Psoas muscle (tissue), 8 donors: ENCODE measurements around the gene ST6GALNAC3. TPM values are rescaled to one million over a fixed set of nuclear protein-coding genes. Genes with fewer than 3 reads are reported as not detected.

Source experiments
- ATAC-seq, 4 donors: fragments of 200-7000 bp; cut with Tn5 transposase; one replicate each; pipeline ENCODE4 v1.9.1; 2020; ENCODE audit warnings: moderate library complexity in 3 of 4, mild to moderate bottlenecking in 2 of 4
- DNase-seq, 2 donors: peaks; one replicate each; pipeline ENCODE4 v3.0.0-alpha.2; 2020
- H3K27ac ChIP-seq: fragments of 200-600 bp; one replicate; pipeline ENCODE4 v1.8.0; 2022
- H3K27me3 ChIP-seq, 3 donors: fragments of 200-600 bp in 1 of 3; one replicate each; pipeline versions ENCODE4 v1.6.1 to v1.8.0; 2013 to 2022; ENCODE audit warnings: low read length in 2 of 3, mild to moderate bottlenecking in 2 of 3, moderate library complexity in 1 of 3; ENCODE audit not compliant: insufficient read depth in 3 of 3
- H3K36me3 ChIP-seq, 2 donors: fragments of 200-600 bp in 1 of 2; one replicate each; pipeline versions ENCODE4 v1.6.1 to v1.8.0; 2013 to 2022; ENCODE audit warnings: low read depth in 1 of 2, mild to moderate bottlenecking in 1 of 2, moderate library complexity in 1 of 2; ENCODE audit not compliant: insufficient read depth in 1 of 2
- H3K4me1 ChIP-seq: fragments of 200-600 bp; one replicate; pipeline ENCODE4 v1.8.0; 2022
- H3K4me3 ChIP-seq: fragments of 200-600 bp; one replicate; pipeline ENCODE4 v1.8.0; 2022; ENCODE audit warnings: mild to moderate bottlenecking
- H3K9me3 ChIP-seq: fragments of 200-600 bp; one replicate; pipeline ENCODE4 v1.8.0; 2022
- CTCF ChIP-seq: fragments of 200-600 bp; IDR thresholded peaks from one replicate; pipeline ENCODE4 v1.8.0; 2022; ENCODE audit warnings: antibody characterized with exemption
- WGBS, 3 donors: extraction: QIAGEN DNeasy Blood & Tissue Kit; methylation state at CpG; one replicate each; pipeline versions ENCODE4 v1.1.6 to v1.1.7; 2013; 5-methylcytosine and 5-hydroxymethylcytosine counted together
- intact Hi-C, 2 donors: fragments of 100-400 bp; cut with DNase I; formaldehyde crosslinking; loops; one replicate each; pipeline versions ENCODE4 v1.11.0 to v1.14.2; 2022
- polyA plus RNA-seq, 3 donors: library from polyadenylated mRNA; stranded (reverse); fragments of 200-250 nt; gene quantifications; one replicate each; pipeline ENCODE4 v1.2.3, GENCODE V29; 2013
- total RNA-seq, 4 donors: library from RNA; stranded (reverse); fragmentation: NEBNext Ultra II Directional in 2 of 4; extraction: Animal tissue kit (Norgen Biotek cat#: 25700) in 2 of 4; gene quantifications; one replicate each; pipeline versions ENCODE4 v1.2.1 to v1.2.4, GENCODE V29; 2021 to 2023
- donor health status: healthy with polysubstance abuse.
- donor health status: DM: no; HTN: no; CAD: no; lungs with moderate emphysema.
- donor health status: Bipolar disorder and iron deficiency.
- donor health status: healthy.
- donor health status: DM: yes; HTN: yes; CAD: no.
- donor health status: DM: no; HTN: no; CAD: no.
- donor health status: DM: no; HTN: no; CAD: no.
- donor health status: DM: yes; HTN: yes; CAD: no.

ST6GALNAC3 gene
- total and polyA plus RNA-seq, 7 donors, result 1.3 to 5.4 (median 2.3) TPM

GRCh38 chr1:76627901-76628300, 553.4 kb downstream of the ST6GALNAC3 start:
- no peaks in the 10 kb centered on the region for H3K4me1 ChIP-seq
- intact Hi-C loops, result no loop called here
- TF ChIP-seq CTCF, result no peak
- no peaks in the 10 kb centered on the region for H3K36me3 ChIP-seq
- ATAC-seq (no peak), DNase-seq (no peak)
- no peaks in the 10 kb centered on the region for H3K27me3 ChIP-seq
- no peaks in the 10 kb centered on the region for H3K9me3 ChIP-seq
- no peak overlapping the region for H3K4me3 ChIP-seq
- H3K27ac ChIP-seq, result no peak overlapping the region

GRCh38 chr1:76632136-76632535, 557.6 kb downstream of the ST6GALNAC3 start:
- Histone ChIP-seq H3K4me1 (no peaks in the 10 kb centered on the region), H3K36me3 (no peaks in the 10 kb centered on the region), H3K4me3 (no peak overlapping the region), H3K27ac (no peak overlapping the region), H3K27me3 (no peaks in the 10 kb centered on the region), H3K9me3 (no peaks in the 10 kb centered on the region)
- intact Hi-C loops, result no loop called here
- no peak for ATAC-seq
- no peak for DNase-seq
- no peak for TF ChIP-seq CTCF
- WGBS, 3 donors, result 92 to 94% (median 94%) methylated on average over 3 of the region's 3 CpGs

GRCh38 chr1:76635784-76636183, 561.2 kb downstream of the ST6GALNAC3 start:
- 92 to 98% (median 98%) methylated on average over 2 of the region's 2 CpGs for WGBS, 3 donors
- Histone ChIP-seq H3K4me1 (no peaks in the 10 kb centered on the region), H3K9me3 (no peaks in the 10 kb centered on the region), H3K27me3 (no peaks in the 10 kb centered on the region), H3K4me3 (no peak overlapping the region), H3K27ac (no peak overlapping the region), H3K36me3 (no peaks in the 10 kb centered on the region)
- intact Hi-C loops, result no loop called here
- TF ChIP-seq CTCF, result no peak
- DNase-seq (no peak), ATAC-seq (no peak)

DNA sequence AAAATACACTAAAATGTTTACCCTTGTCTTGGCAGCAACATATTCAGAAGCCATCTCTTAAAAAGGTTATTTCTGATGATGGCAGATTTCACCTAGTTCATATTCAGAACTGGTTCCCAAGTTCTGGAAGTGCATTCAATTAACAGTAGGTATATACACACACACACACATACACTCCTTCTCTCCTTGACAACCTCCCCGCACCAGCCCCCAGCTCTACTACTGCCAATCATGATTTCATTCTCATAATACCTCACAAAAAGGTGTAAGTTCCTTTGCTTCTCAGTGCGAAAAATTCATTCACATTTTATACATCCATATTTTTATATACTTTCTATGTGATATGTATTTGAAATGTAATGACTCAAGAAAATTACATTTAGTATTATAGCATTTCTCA, 564.6 kb downstream of the ST6GALNAC3 start:
- no peak for TF ChIP-seq CTCF
- no peak for DNase-seq
- intact Hi-C loops, result no loop called here
- ATAC-seq, result no peak
- Histone ChIP-seq H3K36me3 (no peaks in the 10 kb centered on the region), H3K27me3 (no peaks in the 10 kb centered on the region), H3K27ac (no peak overlapping the region), H3K4me3 (no peak overlapping the region), H3K9me3 (no peaks in the 10 kb centered on the region), H3K4me1 (no peaks in the 10 kb centered on the region)
- 94 to 97% (median 96%) methylated on average over 2 of the region's 2 CpGs for WGBS, 3 donors

GRCh38 chr1:76640092-76640491, 565.5 kb downstream of the ST6GALNAC3 start:
- H3K27ac ChIP-seq, result no peak overlapping the region
- H3K4me3 ChIP-seq, result no peak overlapping the region
- H3K9me3 ChIP-seq, result no peaks in the 10 kb centered on the region
- TF ChIP-seq CTCF, result no peak
- no peaks in the 10 kb centered on the region for H3K27me3 ChIP-seq
- no peaks in the 10 kb centered on the region for H3K4me1 ChIP-seq
- DNase-seq (no peak), ATAC-seq (no peak)
- intact Hi-C loops, result no loop called here
- no peaks in the 10 kb centered on the region for H3K36me3 ChIP-seq
